ENCODE measurements around the gene MATN4.

MATN4 gene

GRCh38 chr20:45313065-45313695 lies 5.1 kb upstream of the MATN4 start:
- no peak for DNase-seq

- no peak for DNase-seq
Measured at GRCh38 chr20:45312241-45312640, 4.1 kb upstream of the MATN4 start.

- peak; percentile 70 to 89 (median 77) for DNase-seq
Measured at GRCh38 chr20:45311589-45312211, 3.6 kb upstream of the MATN4 start.

GRCh38 chr20:45309075-45309474 lies 976 bp upstream of the MATN4 start:
- DNase-seq = no peak

- no peak for DNase-seq
Measured at GRCh38 chr20:45307076-45307640, 941 bp downstream of the MATN4 start.

GRCh38 chr20:45306431-45306982 lies 1.6 kb downstream of the MATN4 start, which contains the start of gene RBPJL:
Gene RBPJL, plus strand, starts transcription at chr20:45306840. Its CDS starts 83 bp downstream, at chr20:45306923.
- peak in 2 of 3 donors; percentile 36 to 72 for DNase-seq

GRCh38 chr20:45305262-45305661 lies 2.8 kb downstream of the MATN4 start:
- no peak for DNase-seq

- DNase-seq = no peak
Measured at GRCh38 chr20:45304464-45304999, 3.6 kb downstream of the MATN4 start.

- no peak for DNase-seq
Measured at GRCh38 chr20:45303586-45304463, 4.3 kb downstream of the MATN4 start.

GRCh38 chr20:45301824-45302271 lies 6.3 kb downstream of the MATN4 start:
- no peak for DNase-seq

GRCh38 chr20:45300961-45301360 lies 7.1 kb downstream of the MATN4 start:
- DNase-seq = peak; percentile 46 to 57 (median 48)

GRCh38 chr20:45299786-45300185 lies 8.3 kb downstream of the MATN4 start:
- no peak for DNase-seq

- DNase-seq = no peak
Measured at GRCh38 chr20:45297786-45298497, 10.2 kb downstream of the MATN4 start.

GRCh38 chr20:45294659-45295058 lies 13.4 kb downstream of the MATN4 start:
- no peak for DNase-seq

- no peak for DNase-seq
Measured at GRCh38 chr20:45294003-45294368, 14.1 kb downstream of the MATN4 start.

GRCh38 chr20:45293041-45294002 lies 14.8 kb downstream of the MATN4 start:
- DNase-seq = peak; percentile 87 to 93 (median 90)

GRCh38 chr20:45292343-45292742 lies 15.8 kb downstream of the MATN4 start:
- no peak for DNase-seq

GRCh38 chr20:45291526-45291925 lies 16.6 kb downstream of the MATN4 start:
- DNase-seq = no peak

GRCh38 chr20:45290677-45291355 lies 17.3 kb downstream of the MATN4 start:
- DNase-seq = peak; percentile 86 to 91 (median 87)

All from suppressor macrophage treated with lipopolysaccharide for 1 hour (primary cell).